ENCODE results near the gene ERN1.
A peak's percentile ranks its signal among the peaks of the same experiment; 100 is the strongest.

The ERN1 gene

DNA sequence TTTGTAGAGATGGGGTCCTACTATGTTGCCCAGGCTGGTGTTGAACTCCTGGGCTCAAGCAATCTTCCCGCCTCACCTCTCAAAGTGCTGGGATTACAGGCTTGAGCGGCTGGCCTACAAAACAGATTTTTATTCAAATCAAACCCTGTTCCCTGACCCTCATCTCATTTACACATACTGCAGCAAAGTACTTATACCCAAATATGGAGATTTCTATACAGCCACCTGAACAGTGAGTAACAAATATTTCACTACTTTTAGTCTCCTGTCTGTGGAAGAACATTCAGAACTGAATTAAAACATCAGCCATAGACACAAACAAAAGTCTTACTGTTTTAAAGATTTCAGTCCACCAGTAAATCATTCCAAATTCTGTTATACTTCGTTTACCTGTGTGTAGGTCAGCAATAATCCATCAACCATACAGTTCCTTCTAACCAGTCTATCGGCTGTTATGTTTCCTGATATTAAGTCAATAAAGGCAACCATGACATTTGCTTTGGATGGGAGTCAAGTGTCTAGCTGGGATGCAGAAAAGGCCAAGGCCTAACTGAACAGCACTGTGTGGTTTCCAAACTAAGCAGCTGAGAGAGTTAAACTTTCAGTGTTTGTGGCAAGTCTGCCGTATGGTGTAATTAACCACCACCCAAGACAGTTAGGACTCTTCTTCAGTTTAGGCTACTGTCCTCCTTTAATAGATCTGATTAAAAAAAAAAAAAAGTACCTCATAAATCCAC, 22.3 kb downstream of the ERN1 start:
- DNase-seq: peak; percentile 69 to 76

- no peak for DNase-seq
Observed at GRCh38 chr17:64106918-64107317, 23.0 kb downstream of the ERN1 start.

GRCh38 chr17:64103391-64104364, 26.3 kb downstream of the ERN1 start:
- DNase-seq: peak; percentile 77 to 88

GRCh38 chr17:64102627-64103390, 27.1 kb downstream of the ERN1 start:
- no peak for DNase-seq

- no peak for DNase-seq
Observed at GRCh38 chr17:64099543-64099942, 30.4 kb downstream of the ERN1 start.

DNA sequence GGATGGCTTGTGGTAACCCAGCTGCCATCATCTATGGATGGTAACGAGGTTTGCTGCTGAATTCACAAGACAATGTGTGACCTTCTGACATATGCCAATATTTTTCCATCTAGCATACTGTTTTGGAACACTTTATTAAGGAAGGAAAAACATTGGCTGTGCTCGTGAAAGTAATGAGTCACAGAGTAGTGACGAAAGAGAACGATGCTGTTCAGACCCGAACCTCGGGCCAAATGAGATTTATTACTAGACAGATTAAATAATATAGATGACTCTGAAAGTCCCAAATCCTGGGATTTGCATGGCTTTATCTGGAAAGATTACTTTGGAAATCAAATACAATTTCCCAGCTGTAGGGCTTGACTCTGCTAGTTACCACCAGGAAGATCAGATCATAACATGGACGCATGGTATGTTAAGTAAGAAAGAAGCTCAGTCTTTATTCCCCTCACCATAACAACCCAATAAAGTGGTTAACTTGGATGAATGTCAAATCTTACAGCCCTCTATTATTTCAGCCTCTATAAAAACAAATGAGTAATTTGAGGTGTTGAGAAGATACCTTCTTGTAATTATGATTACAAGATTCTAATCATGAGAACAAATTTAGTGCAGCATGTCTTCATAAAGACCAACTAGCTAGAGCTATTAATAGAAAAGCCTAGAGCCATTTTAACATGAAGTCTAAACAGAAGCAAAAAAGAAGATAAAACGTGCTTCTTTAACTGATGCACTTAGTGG, 32.6 kb downstream of the ERN1 start:
- no peak for DNase-seq

GRCh38 chr17:64096037-64096436, 33.9 kb downstream of the ERN1 start:
- no peak for DNase-seq

GRCh38 chr17:64095144-64095882, 34.6 kb downstream of the ERN1 start:
- no peak for DNase-seq

GRCh38 chr17:64094412-64094811, 35.5 kb downstream of the ERN1 start:
- DNase-seq: no peak

DNA sequence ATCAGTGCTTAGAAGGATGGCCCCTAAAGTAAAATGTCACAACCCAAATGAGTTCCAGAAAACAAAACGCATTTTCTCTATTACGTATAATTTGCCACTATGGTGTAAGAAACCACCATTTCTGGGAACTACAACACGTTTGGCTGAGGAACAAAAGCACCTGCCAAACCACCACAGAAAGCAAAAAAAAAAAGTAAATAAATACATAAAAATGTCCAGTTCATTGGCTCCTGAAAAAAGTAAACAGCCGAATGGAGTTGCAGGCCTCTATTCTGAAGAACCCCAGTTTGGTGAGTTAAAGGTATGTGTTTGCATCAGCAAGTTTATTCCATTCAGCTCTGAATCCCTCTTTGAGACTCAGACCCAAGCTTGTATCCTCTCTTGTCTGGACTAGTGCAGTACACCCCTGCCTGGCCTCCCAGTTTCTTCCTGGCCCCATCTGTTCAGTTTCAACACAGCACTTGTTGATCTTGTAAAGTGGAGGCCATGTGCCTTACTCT, 36.9 kb downstream of the ERN1 start:
- peak; percentile 18 for DNase-seq

- no peak for DNase-seq
Observed at GRCh38 chr17:64092113-64092512, 37.8 kb downstream of the ERN1 start.

- DNase-seq: no peak
Observed at GRCh38 chr17:64091571-64091970, 38.4 kb downstream of the ERN1 start.

- no peak for DNase-seq
Observed at GRCh38 chr17:64091116-64091515, 38.8 kb downstream of the ERN1 start.

GRCh38 chr17:64090144-64090543, 39.8 kb downstream of the ERN1 start:
- DNase-seq: no peak

GRCh38 chr17:64087252-64088005, 42.5 kb downstream of the ERN1 start:
- DNase-seq: no peak

DNA sequence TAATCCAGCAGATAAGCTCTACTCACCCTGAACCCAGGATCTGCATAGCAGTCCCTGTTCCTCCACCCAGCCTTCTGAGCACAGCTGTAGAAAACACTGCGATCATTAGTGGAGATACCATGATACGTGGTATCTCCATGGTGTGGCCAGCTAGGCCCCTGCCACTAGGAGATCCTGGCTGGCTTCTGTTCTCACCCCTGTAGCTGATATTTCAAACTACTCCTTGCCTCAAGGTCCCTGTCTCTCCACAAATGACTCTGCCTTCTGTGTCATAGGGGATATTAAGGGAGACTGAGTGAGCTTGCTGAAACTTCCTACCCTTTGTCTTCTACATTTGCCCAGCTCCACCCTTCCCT, 44.3 kb downstream of the ERN1 start:
- no peak for DNase-seq

GRCh38 chr17:64084940-64085649, 44.8 kb downstream of the ERN1 start:
- DNase-seq: no peak

GRCh38 chr17:64084086-64084939, 45.6 kb downstream of the ERN1 start:
- DNase-seq: no peak

GRCh38 chr17:64083563-64084085, 46.3 kb downstream of the ERN1 start:
- DNase-seq: no peak

Data from AML-193 (cell line).